Measurements from ENCODE around the gene PNLDC1. TPM values are rescaled to one million over a fixed set of nuclear protein-coding genes. Genes with fewer than 3 reads are reported as not detected.

PNLDC1 gene, protein sequence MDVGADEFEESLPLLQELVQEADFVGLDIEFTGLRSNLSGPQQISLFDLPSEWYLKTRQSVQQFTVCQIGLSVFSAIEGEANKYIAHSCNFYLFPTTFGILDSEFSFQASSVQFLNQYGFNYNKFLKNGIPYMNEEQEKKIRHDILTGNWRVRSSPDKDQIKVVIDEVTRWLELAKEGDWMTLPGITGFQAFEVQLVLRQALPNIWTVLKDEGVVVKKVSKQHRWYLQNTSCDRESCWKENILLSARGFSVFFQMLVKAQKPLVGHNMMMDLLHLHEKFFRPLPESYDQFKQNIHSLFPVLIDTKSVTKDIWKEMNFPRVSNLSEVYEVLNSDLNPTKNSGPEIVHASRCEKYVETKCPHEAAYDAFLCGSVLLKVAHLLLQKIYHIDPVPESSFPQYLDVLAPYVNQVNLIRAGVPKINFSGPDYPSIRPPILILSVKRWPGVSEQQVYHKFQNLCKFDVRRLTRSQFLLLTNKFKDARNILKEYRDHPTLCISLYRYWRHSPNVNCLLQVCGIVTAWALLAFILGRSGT
- 0.81 and 1.3 TPM in 2 replicates for total RNA-seq

DNA sequence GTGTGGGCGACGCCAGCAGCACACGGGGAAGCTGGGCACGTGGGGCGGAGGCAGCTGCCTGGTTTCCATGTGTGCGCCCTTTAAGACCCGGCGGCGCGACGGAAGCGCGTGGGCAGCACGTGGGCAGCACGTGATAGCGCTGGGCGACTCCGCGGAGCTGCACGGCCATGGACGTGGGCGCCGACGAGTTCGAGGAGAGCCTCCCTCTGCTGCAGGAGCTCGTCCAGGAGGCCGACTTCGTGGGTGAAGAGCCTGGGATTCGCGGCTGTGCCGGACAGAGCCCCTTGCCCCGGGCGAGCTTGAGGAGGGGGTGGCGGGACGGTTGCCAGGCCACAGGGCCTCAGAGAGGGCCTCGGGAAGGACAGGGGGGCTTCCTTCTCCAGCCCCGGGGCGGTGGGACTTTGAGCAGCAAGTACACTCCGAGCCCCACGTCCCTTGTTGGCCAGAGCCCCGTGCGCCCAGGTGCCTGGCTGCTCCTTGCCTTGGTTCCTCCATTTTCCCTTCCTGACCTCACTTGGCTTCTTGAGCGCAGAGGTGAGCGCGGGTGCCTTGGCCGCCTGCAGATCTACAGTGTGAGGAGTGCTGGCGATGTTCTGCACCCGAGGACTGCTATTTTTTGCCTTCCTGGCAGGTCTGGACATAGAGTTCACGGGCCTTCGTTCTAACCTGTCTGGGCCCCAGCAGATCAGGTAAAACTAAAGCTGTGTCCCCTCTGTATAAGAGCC, at the start of gene PNLDC1:
Gene PNLDC1 (plus strand): TSS at position 136 of the 725 bp plus-strand sequence. CDS start 32 bp downstream, at position 168.

DNA sequence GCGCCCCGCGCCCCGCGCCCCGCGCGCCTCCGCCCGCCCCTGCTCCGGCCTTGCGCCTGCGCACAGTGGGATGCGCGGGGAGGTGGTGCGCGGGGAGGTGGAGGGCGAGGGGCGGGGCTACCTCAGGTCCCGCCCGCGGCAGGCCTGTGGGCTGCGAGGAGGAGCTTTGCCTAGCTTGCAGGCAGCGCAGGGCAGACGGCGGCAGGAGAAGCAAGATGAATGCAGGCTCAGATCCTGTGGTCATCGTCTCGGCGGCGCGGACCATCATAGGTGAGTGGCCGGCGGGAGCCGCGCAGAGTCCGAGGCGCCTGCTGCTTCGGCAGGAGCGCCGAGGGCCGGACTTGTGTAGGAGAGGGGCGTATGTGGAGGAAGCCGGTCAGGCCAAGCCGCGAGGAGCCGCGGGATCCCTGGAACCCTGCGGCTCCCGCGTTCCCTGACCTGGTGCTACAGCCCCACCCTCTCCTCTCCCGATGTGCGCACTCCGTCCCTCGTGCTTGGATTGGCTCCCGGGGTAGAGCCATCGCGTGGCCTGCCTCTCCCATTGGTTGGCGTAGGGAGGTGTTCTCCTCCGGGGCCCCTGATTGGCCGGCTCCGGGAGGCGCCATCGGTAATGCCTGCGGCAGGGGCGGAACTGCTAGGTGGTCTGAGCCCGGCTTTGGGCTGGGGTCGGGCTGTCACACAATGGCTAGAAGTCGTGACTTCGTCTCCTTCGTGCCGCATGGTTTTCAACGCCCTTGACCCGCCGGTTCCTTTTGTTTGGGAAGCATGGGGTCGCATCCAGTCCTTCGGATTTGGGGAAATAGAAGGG, 38.0 kb upstream of the PNLDC1 start, which contains the start of gene ACAT2:
Gene ACAT2 (plus strand): TSS at position 173 of the 808 bp plus-strand sequence. CDS start 43 bp downstream, at position 216.

DNA sequence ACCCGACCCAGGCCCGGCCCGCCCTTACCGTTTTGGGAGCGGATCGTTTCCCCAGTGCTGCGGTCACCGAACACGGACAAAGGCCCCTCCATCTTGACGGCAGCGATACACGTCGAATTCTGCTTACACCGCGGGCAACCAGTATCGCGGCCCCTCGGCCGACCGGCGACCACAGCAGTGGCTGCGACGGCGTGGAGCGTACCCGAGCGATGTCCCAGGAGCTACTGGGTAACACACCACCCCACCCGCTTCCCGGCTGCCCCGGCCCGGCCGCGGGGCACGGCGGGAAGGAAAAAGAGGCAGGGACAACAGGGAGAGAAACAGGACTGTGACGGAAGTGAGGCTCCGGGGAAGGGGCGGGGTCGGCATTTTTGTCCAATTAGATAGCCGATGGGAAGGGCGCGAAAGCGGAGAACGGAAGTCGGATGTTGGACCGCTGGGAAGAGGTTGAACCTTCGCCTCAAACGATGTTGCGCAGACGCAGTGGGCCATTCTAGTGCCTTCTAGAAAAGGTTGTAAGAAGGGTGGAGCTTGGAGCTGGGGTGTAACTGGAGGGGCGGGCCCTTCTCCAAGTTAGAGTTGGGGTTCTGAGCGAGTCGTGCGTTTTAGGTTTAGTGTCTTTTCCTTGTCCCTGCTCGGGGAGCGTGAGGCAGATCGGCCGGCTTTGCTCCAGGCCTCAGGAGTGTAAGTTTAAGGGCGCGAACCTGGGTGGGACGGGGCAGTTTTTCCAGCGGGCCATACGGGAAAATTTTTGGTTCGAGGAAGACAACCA, 10.5 kb upstream of the PNLDC1 start, which contains the start of gene TCP1:
Gene TCP1 (minus strand): TSS at position 226 of the 772 bp plus-strand sequence. CDS start 134 bp downstream, at position 92.

DNA sequence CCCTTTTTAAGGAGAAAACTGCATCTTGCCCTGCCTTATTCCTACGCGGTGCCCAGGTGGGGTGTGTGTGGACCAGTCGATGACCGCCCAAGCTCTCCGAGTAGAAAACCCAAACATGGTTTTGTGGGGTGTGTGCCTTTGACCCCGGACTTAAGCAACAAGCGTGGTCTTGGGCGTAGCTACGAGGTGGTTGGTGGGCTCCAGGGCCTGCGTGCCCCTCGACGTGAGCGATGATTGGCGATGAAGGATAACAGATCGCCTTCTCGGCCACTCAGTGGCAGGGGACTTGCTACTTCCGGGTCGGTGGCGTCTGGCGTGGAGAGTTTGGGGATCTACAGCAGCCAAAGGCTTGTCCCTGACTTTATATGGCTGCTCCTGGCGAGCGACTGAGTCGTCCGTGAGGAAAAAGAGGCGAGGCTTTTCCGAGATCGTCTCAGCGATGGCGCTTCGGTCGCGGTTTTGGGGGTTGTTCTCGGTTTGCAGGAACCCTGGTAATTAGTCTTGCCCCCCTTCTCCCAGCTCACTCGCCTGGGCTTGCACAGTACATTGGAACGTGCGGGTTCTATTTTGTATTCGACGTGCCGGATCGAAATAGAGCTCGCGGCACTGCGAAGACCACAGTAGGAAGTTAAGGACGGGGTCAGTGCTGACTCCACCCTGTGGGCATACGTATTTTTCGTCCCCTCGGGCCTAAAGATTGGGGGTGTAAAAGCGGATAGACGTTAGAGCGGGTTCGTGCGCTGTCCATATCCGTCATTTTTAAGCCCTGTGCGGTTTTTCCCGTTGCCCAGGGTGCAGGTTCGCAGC, 9.7 kb upstream of the PNLDC1 start, which contains the start of gene MRPL18:
Gene MRPL18 (plus strand): TSS at position 319 of the 807 bp plus-strand sequence. CDS start 121 bp downstream, at position 440.

Other genes with a start within 250 kb of the PNLDC1 start
- gene SOD2, start 107.0 kb upstream of the PNLDC1 start, total RNA-seq, result 347 and 361 TPM in 2 replicates
- 68.9 and 72.7 TPM in 2 replicates for gene WTAP, start 72.8 kb upstream of the PNLDC1 start, total RNA-seq
- gene ACAT2, start 38.2 kb upstream of the PNLDC1 start, total RNA-seq, result 10.8 and 17.5 TPM in 2 replicates
- 91.9 and 97.6 TPM in 2 replicates for gene TCP1, start 10.7 kb upstream of the PNLDC1 start, total RNA-seq
- gene MRPL18, start 9.8 kb upstream of the PNLDC1 start, total RNA-seq, result 60.8 and 71.0 TPM in 2 replicates
- gene MAS1, start 90.7 kb downstream of the PNLDC1 start, total RNA-seq, result 0.05 and 0.25 TPM in 2 replicates
- 93.7 and 99.3 TPM in 2 replicates for gene IGF2R, start 168.8 kb downstream of the PNLDC1 start, total RNA-seq